Cardiac muscle cell (in vitro differentiated cells and primary cell): ENCODE measurements around the gene C7orf57. TPM values are rescaled to one million over a fixed set of nuclear protein-coding genes. Genes with fewer than 3 reads are reported as not detected.

Source experiments
- DNase-seq, 2 donors: peaks; one replicate each; pipeline versions ENCODE4 v3.0.0 to v3.0.0-alpha.2; 2010 to 2017; ENCODE audit warnings: low read depth in 1 of 2, low spot score in 1 of 2
- H3K27ac ChIP-seq: fragments of 200-600 bp; sonication (generic); 2 replicates; pipeline ENCODE4 v1.5.1; 2016
- H3K27me3 ChIP-seq: fragments of 200-600 bp; sonication (generic); 2 replicates; pipeline ENCODE4 v1.6.0; 2016; ENCODE audit warnings: control low read depth
- H3K36me3 ChIP-seq: fragments of 200-600 bp; sonication (generic); 2 replicates; pipeline ENCODE4 v1.5.1; 2016; ENCODE audit warnings: control low read depth
- H3K4me1 ChIP-seq: fragments of 200-600 bp; sonication (generic); 2 replicates; pipeline ENCODE4 v1.8.1; 2017; ENCODE audit warnings: low read depth, mild to moderate bottlenecking, mixed run types
- H3K4me3 ChIP-seq: fragments of 200-600 bp; sonication (generic); 2 replicates; pipeline ENCODE4 v1.5.1; 2016; ENCODE audit warnings: mild to moderate bottlenecking
- H3K9me3 ChIP-seq: fragments of 200-600 bp; sonication (generic); 2 replicates; pipeline ENCODE4 v1.5.1; 2017; ENCODE audit warnings: low read depth, mild to moderate bottlenecking, control low read depth
- polyA plus RNA-seq: library from polyadenylated mRNA; unstranded; fragments of >200 nt; fragmentation: Nextera tagmentation; extraction: Ambion mirVana; gene quantifications from 2 replicates; pipeline ENCODE4 v1.2.1, GENCODE V29; 2016
- total RNA-seq: library from RNA; depleted of rRNA; stranded (reverse); fragments of >200 nt; gene quantifications from 2 replicates; pipeline ENCODE4 v1.2.3, GENCODE V29; 2016
- TF ChIP-seq, protein P1 (sequence below): IDR thresholded peaks from 2 replicates; pipeline ENCODE4 v1.5.1; 2012; ENCODE audit warnings: low read depth, mild to moderate bottlenecking, low read length

Gene C7orf57
- total and polyA plus RNA-seq, 2 experiments from 2014 or later = 0.11 TPM; not detected in 1

DNA sequence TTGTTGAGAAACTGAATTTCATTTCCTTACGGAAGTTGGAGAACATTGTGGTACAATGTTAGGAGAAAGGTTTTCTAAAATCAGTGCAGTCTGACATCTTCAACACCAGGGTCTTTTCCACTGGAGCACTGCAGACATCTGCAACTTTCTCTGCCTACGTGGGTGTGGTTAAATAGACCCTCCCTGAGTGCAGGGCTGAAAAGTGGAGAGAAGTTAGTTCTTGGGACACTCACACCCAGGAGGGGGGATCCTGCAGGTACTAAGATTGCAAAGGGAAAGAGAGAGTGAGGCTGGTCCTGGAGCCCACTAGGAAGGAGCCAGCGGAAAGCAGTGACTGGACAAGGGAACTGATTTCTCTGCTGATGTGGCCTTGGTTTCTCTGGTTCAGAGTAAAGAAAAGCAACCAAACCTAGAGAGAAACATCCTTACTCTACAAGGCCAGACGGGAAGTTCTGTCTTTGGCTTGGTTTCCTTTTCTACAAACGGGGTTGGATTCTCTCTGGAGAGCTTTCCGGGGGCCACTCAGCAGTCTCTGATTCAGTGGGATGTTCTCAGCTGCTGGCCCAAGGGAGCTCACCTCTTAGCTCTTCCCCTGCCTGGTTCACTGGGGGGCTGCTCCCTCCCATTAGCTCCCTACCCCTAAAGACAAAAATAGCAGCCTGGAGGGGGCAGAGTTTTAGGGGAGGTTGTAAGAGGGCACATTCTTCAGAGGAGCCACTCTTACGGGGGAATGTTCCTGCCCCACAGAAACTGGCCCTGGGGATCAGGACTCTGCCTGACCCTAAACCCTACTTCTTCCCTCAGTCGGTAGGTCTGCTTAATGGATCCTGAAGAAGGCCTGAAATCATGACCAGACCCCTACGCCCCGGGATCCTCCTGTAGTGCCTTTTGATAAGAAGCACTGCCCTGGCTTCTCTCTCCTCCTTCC lies 56.4 kb downstream of the C7orf57 start:
- no peak overlapping the region for H3K4me3 ChIP-seq
- no peaks in the 10 kb centered on the region for H3K4me1 ChIP-seq
- peaks cover 3% of the 10 kb centered on the region for H3K27me3 ChIP-seq
- no peak overlapping the region for H3K27ac ChIP-seq
- no peak for DNase-seq
- TF ChIP-seq, protein P1, sequence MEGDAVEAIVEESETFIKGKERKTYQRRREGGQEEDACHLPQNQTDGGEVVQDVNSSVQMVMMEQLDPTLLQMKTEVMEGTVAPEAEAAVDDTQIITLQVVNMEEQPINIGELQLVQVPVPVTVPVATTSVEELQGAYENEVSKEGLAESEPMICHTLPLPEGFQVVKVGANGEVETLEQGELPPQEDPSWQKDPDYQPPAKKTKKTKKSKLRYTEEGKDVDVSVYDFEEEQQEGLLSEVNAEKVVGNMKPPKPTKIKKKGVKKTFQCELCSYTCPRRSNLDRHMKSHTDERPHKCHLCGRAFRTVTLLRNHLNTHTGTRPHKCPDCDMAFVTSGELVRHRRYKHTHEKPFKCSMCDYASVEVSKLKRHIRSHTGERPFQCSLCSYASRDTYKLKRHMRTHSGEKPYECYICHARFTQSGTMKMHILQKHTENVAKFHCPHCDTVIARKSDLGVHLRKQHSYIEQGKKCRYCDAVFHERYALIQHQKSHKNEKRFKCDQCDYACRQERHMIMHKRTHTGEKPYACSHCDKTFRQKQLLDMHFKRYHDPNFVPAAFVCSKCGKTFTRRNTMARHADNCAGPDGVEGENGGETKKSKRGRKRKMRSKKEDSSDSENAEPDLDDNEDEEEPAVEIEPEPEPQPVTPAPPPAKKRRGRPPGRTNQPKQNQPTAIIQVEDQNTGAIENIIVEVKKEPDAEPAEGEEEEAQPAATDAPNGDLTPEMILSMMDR = no peak
- H3K9me3 ChIP-seq = no peaks in the 10 kb centered on the region
- no peaks in the 10 kb centered on the region for H3K36me3 ChIP-seq

GRCh38 chr7:48094861-48095293 lies 59.5 kb downstream of the C7orf57 start:
- TF ChIP-seq, protein P1 = no peak
- Histone ChIP-seq H3K36me3 (no peaks in the 10 kb centered on the region), H3K9me3 (no peaks in the 10 kb centered on the region), H3K4me3 (no peak overlapping the region), H3K4me1 (no peaks in the 10 kb centered on the region), H3K27me3 (peaks cover 3% of the 10 kb centered on the region), H3K27ac (no peak overlapping the region)
- peak in 1 of 2 donors; percentile 79 for DNase-seq

- no peak for DNase-seq
- TF ChIP-seq, protein P1 = no peak
- Histone ChIP-seq H3K9me3 (no peaks in the 10 kb centered on the region), H3K4me3 (no peak overlapping the region), H3K27ac (no peak overlapping the region), H3K27me3 (peaks cover 3% of the 10 kb centered on the region), H3K36me3 (no peaks in the 10 kb centered on the region), H3K4me1 (no peaks in the 10 kb centered on the region)
Measured at GRCh38 chr7:48096273-48096672, 60.9 kb downstream of the C7orf57 start.

GRCh38 chr7:48097521-48098231 lies 62.3 kb downstream of the C7orf57 start:
- no peak for DNase-seq
- TF ChIP-seq, protein P1 = no peak
- no peaks in the 10 kb centered on the region for H3K36me3 ChIP-seq

GRCh38 chr7:48098846-48099245 lies 63.5 kb downstream of the C7orf57 start:
- no peak overlapping the region for H3K27ac ChIP-seq
- TF ChIP-seq, protein P1 = no peak
- H3K4me3 ChIP-seq = no peak overlapping the region
- no peaks in the 10 kb centered on the region for H3K4me1 ChIP-seq
- no peaks in the 10 kb centered on the region for H3K27me3 ChIP-seq
- no peaks in the 10 kb centered on the region for H3K36me3 ChIP-seq
- DNase-seq = no peak
- H3K9me3 ChIP-seq = no peaks in the 10 kb centered on the region

More at GRCh38 chr7:48097521-48098231, 62.3 kb downstream of the C7orf57 start:
- Histone ChIP-seq H3K9me3 (no peaks in the 10 kb centered on the region), H3K27me3 (no peaks in the 10 kb centered on the region), H3K27ac (no peak overlapping the region), H3K4me3 (no peak overlapping the region), H3K4me1 (no peaks in the 10 kb centered on the region)
